Activated CD4-positive, alpha-beta T cell treated with anti-CD3 and anti-CD28 coated beads, Interleukin-2, amount 50 U/mL, for 48 hours (primary cell): Measurements from ENCODE around the gene NELL2.

ENCODE experiments used
- DNase-seq, 2 experiments: peaks; one replicate each; pipeline ENCODE4 v3.0.0-alpha.2; 2020

NELL2 gene

GRCh38 chr12:44674875-44675274, 201.2 kb downstream of the NELL2 start:
- DNase-seq = no peak

DNA sequence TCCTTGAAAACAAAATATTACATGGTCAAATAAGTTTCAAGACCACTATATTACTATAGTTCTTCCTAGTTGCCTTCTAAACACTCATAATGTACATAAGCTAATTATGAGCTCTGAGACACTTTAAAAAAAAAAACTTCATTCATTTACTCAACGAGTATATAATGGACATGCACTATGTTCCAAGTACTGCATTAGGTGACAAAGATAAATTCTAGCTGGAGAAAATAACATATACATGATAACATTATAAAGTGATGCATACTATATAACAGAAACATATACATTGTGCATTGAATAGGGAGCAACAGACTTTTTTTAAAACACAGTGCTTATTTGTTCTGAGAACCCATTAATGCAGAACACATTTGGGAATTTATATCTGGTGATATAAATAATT, 202.3 kb downstream of the NELL2 start:
- no peak for DNase-seq

DNA sequence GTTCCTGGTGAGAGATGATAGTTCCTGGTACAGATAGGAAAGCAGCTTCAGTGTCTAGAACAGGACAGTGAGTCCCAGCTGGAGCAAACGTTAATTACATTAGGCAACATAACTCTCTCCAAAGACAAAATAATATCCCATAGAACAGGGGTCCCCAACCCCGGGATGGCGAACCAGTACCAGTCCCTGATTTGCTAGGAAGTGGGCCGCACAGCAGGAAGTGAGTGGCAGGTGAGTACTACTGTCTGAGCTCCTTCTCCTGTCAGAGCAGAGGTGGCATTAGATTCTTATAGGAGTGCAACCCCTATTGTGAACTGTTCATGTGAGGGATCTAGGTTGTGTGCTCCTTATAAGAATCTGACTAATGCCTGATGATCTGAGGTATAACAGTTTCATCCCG, 204.1 kb downstream of the NELL2 start:
- no peak for DNase-seq

- DNase-seq = no peak
These were observed 207.7 kb downstream of the NELL2 start for GRCh38 chr12:44668443-44668842.

GRCh38 chr12:44667461-44667860, 208.7 kb downstream of the NELL2 start:
- DNase-seq = no peak

- DNase-seq = no peak
These were observed 212.8 kb downstream of the NELL2 start for GRCh38 chr12:44663291-44663690.

DNA sequence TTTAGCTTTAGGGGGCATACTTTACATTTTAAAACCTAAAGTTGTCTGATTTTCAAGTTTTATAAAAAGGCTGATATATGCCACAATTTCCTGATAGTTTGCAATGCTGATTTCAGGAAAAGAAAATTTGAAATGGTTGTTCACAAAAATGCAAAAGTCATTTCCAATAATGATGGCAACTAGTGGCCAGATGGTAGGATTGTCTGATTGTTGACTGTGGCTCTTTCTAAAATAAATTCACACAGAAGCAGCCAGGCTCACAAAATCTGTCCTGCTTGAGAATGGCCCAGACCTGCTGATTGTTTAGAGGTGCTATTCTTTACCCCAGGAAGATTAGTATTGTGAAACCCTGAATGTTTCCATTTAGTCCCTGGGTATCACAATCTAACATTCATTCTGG, 220.3 kb downstream of the NELL2 start:
- DNase-seq = no peak

DNA sequence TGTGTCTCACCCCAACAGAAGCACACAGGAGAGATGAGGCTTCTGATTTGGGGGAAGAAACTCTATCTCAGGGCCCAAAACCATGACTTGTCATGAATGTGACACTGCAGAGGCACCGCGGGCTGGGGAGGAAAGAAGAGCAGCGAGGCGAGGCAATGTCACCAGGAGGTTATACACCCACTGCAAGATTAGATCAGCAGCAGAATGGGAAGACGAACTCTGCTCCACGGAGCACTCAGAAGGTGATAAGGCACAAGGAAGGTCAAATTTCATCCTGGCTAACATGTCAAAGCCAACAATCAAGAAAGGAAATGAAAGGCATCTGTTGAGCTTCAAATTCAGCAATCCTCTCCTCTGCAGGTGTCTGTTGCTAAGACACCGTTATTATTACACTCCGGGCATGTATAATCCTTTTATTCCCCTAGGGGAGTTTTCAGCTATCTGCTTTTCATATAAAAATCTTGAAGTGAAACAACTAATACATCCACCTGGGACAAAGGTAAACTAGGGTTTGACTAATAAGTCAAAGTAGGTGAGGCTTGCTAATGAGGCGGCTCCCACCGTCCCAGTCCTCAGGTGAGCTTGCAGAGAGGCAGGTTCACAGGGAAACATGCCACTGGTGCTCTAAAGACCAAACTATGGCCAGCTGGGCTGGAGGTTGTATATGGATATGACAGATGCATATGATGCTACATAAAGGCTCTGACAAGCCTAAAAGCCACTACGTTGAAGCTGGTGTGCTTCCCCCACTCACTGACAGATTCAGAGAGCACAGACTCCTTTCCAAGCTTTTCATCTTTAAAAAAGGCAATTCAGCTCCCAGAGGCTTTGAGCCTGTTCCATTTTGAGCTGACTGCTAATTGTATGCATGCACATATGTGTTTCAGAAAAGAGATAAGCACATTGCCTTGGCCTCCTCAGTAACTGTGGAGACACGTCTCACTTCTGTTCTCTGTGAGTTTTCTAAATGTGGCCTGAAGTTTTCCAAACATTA, 221.2 kb downstream of the NELL2 start:
- no peak for DNase-seq

DNA sequence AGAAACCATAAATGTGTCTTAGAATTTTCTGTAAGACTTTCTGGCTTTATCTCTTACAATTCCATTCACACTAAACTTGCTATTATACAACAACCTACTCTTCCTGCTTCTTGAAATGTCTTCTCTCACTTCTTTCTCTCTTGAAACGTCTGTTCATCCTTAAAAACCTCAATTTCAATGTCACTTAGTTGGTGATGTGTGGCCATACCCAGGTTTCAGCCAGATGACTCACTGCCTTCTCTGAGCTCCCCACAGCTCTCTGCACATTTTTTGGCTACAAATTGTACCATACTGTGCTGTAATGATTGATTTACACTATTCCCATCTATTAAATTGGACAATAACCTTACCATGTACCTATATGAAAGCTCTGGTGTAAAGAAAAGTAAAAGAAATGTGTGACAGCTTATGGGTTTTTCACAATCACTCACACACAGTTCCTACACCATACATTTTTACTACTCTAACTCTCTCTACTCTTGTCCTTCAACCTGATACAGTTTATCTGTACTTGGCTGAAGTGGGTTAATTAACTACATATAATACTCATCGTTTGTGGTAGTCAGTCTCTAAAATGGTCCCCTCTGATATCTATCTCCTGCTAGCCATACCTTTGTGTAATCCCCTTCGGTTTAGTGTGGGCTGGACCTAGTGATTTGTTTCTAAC, 222.1 kb downstream of the NELL2 start:
- no peak for DNase-seq

GRCh38 chr12:44649693-44650092, 226.4 kb downstream of the NELL2 start:
- DNase-seq = no peak

DNA sequence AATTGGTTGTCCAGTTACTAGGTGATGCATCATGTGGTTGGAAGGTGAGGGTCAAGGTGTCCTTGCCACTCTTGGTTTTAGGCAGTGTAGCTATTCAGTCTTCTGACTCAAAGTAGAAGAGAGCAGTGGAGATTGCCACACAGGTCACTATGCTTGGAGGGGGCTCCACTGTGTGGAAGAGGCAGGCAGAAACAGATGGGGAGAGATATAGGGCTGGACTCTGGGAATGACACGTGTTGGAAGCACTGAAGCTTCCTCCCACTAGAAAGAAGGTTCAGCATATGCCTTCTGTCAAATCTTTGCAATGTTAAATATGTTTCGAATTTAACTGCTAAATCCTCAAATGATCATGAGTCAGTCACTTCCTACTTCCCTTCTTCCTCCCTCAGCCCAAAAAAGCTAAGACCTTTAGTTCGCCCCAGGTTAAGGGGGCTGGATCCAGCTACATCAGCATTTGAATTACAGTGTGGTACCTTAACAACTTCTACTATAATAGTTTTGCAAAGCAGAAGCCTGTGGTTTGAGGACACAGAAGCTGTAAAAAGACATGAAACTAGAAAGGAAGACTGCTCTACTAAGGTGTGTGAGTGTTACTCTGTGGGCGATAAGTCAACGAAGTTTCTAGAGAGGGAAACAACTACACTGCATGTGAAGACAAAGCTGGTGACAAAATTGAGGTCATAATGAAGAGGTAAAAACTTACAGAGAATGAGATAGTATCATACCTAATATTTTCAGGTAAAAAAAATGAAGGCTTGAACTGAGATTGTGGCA, 228.0 kb downstream of the NELL2 start:
- no peak for DNase-seq

GRCh38 chr12:44640427-44641190, 235.5 kb downstream of the NELL2 start:
- no peak for DNase-seq

DNA sequence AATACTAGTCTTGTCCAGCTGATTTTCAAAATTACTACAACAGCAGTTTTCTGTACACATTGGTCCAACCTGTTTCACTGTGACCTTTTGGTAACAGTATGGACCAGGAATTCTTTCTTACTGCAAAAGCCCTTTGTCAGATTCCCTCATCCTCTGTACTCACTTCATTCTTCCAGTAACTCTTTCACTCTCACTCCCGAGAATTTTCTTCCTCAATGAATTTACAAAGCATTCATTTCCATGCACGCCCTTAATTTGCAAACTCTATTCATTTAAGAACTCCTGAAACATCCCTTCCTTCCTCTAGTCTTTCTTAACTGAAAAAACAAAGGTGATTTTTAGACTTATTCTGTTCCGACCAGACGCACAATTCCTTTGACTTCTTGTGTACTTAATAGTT, 238.2 kb downstream of the NELL2 start:
- DNase-seq = no peak

DNA sequence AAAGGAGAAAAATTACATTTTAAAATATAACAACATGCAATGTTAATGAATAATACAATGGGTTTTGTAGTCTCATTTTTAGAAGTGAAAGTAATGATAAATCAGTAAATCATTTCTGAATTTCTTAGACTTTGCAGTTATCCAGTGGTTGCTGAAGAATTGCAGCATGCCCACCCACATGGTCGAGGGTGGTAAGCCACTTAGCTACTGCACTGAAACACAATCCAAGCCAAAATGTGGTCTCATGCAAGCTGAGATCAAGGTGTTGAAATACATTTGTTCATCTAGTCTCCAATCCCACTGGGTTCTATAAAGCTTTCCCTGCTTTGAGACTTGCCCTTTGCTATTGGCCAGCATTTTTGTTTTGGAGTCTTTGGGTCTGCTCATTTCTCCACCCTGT, 247.9 kb downstream of the NELL2 start:
- peak in 1 of 2 experiments; percentile 7 for DNase-seq

- DNase-seq = no peak
These were observed 248.5 kb downstream of the NELL2 start for GRCh38 chr12:44627387-44628166.

DNA sequence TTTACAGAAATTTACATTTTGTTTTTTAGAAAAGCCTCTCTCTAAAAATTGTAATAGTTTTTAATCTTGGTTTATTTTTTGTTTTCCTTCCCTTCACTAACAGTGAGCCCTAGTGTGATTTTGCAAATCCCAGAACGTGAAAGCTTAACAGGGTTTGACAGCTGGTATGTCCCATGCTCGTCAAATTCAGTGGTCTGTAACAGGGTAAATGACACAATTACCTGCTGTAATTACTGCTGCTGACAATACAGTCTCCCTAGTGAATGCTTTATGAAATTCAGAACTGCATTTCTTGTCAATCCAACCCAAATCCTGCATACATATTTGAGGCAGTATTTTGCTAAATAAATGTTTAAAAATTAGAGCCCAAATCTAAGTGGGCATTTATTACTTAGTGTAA, 249.2 kb downstream of the NELL2 start:
- DNase-seq = no peak

DNA sequence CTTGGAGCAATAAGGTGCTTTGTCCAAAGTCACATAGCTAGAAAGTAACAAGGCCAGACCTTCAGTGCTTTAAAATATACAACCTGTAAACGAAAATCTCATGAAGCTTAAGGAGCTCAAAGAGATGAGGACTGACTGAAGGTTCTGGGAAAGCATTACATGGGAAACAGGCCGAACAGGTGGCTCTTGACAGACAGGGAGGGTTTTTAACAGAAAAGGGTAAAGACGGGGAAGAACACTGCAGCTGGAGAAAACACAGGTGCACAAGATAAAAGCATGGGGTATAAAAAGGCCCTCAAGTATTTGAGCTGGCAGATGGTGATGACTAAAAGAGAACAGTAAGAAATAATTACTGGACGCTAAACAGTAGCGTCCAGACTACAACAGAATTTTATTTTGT, 257.2 kb downstream of the NELL2 start:
- DNase-seq = no peak

DNA sequence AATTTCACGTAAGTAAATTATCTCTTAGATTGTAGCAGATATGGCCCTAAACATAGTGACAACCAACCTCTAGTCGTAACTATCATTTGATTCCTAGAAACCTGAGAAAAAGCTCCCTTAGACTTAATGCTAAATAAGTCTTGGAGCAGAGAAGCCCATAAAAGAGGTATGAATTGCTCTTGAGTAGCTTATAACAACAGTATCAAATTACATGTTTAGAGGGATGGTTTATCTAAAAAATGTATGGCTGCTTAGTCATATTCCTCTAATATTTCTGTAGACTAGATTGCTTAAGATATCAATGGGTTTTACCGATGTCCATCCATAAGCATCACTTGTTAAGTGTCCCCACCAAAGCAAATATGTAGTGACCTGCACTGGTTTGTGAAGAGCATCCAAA, 259.7 kb downstream of the NELL2 start:
- DNase-seq = no peak

DNA sequence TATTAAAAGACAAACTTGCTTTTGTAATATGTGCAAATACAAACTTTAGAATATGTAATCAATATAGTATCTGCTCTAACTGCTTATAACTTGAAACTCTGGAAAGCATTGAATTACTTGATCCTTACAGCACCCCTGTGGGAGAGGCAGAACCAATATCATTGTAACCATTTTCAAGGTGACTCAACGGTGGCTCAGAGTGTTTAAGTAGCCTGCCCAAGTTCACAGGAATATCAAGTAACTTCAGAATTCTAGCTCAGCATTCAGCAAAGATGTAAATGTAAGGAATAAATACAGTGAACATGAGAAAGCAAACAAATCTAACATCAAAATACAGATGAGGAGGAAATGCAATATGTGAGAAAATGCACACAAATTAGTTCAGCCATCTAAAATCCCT, 264.6 kb downstream of the NELL2 start:
- DNase-seq = no peak

GRCh38 chr12:44603701-44604100, 272.4 kb downstream of the NELL2 start:
- no peak for DNase-seq

DNA sequence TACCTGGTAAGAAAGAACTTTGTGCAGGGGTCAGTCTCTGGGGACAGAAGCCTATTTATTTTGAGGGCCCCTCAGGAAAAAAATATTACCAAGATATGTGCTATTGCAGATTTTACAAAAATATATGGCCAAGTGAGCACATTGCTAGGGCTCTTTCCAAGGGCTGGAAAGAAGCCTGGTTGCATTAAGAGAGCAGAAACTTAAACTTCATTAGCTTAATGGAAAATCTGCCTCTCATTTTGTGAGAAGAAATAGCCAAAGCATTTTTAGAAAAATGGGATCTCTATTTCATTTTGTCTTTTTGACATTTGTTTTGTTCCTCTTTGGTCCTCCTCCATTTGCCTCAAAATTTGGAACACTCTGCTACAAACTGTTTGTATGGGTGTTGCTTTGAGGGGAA, 283.5 kb downstream of the NELL2 start:
- DNase-seq = no peak

GRCh38 chr12:44589697-44590096, 286.4 kb downstream of the NELL2 start:
- no peak for DNase-seq
